GM12892 (cell line): ENCODE results near the gene LMLN.
"Not testable (repeated sequence)": the region's sequence is repeated elsewhere in the genome, so short reads cannot be mapped to it uniquely, and the experiment has no call there.

Source experiments
- POLR2A ChIP-seq: IDR thresholded peaks from 2 replicates; pipeline ENCODE4 v1.6.1; 2011; ENCODE audit warnings: low read depth, low read length, control low read depth
- POLR2AphosphoS5 ChIP-seq: IDR thresholded peaks from 2 replicates; pipeline ENCODE4 v1.6.1; 2011; ENCODE audit warnings: low read depth, low read length, control low read depth
- TAF1 ChIP-seq: IDR thresholded peaks from 2 replicates; pipeline ENCODE4 v1.6.1; 2011; ENCODE audit warnings: low read depth, mild to moderate bottlenecking, control low read depth, low read length, borderline replicate concordance

DNA sequence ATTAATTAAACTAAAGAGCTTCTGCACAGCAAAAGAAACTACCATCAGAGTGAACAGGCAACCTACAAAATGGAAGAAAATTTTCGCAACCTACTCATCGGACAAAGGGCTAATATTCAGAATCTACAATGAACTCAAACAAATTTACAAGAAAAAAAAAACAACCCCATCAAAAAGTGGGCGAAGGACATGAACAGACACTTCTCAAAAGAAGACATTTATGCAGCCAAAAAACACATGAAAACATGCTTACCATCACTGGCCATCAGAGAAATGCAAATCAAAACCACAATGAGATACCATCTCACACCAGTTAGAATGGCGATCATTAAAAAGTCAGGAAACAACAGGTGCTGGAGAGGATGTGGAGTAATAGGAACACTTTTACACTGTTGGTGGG, 122.2 kb downstream of the LMLN start:
- TF ChIP-seq POLR2A, POLR2AphosphoS5, TAF1: not testable (repeated sequence)
